ENCODE results near the gene ANKRD26.

DNA sequence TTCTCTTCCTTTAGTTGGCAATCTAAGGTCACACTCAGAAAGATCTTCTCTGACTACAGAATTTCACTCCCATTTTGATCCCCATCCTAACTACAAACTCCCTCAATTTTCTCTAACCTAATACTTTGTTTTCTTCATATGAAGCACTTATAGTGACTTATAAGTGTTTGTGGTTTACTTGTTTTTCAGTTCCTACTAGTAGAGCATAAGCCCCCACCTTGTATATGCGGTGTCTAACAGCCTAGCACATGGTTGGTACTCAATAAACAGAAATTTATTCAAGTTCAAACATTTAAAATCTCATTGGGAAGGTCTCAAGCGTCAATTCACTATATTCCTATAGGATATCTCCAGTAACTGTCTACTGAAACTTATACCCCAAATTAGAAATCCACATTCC, 35.2 kb downstream of the ANKRD26 start:
- TF ChIP-seq, protein P1, sequence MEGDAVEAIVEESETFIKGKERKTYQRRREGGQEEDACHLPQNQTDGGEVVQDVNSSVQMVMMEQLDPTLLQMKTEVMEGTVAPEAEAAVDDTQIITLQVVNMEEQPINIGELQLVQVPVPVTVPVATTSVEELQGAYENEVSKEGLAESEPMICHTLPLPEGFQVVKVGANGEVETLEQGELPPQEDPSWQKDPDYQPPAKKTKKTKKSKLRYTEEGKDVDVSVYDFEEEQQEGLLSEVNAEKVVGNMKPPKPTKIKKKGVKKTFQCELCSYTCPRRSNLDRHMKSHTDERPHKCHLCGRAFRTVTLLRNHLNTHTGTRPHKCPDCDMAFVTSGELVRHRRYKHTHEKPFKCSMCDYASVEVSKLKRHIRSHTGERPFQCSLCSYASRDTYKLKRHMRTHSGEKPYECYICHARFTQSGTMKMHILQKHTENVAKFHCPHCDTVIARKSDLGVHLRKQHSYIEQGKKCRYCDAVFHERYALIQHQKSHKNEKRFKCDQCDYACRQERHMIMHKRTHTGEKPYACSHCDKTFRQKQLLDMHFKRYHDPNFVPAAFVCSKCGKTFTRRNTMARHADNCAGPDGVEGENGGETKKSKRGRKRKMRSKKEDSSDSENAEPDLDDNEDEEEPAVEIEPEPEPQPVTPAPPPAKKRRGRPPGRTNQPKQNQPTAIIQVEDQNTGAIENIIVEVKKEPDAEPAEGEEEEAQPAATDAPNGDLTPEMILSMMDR (conservative IDR thresholded peaks at IDR 0.05; ENCODE audit: low read depth, low read length), result no peak
- no peak for TF ChIP-seq EZH2 (IDR thresholded peaks at IDR 0.05; ENCODE audit: borderline replicate concordance, low read depth, low read length, poor library complexity, severe bottlenecking)

Data from A673 (cell line).